Natural killer cell (primary cell): ENCODE data around the gene ABCG4. TPM values are rescaled to one million over a fixed set of nuclear protein-coding genes. Genes with fewer than 3 reads are reported as not detected.
"Not testable (repeated sequence)": the region's sequence is repeated elsewhere in the genome, so short reads cannot be mapped to it uniquely, and the experiment has no call there.

Experiments
- ATAC-seq, 3 donors: fragments of 150-1000 bp in 2 of 3; fragments of 200-7000 bp in 1 of 3; cut with Tn5 transposase; 1 replicate in 1 of 3; 2 replicates in 2 of 3; pipeline ENCODE4 v1.10.0; 2021; ENCODE audit warnings: mild to moderate bottlenecking in 2 of 3, moderate library complexity in 2 of 3
- DNase-seq, 2 donors: peaks; one replicate each; pipeline versions ENCODE4 v3.0.0 to v3.0.0-alpha.2; 2013 to 2021; ENCODE audit warnings: mixed read lengths in 1 of 2
- H3K27ac ChIP-seq: one replicate; pipeline ENCODE4 v1.5.1; 2013; ENCODE audit warnings: mild to moderate bottlenecking, low read length
- H3K27me3 ChIP-seq: one replicate; pipeline ENCODE4 v1.6.1; 2013; ENCODE audit warnings: low read length; ENCODE audit not compliant: control insufficient read depth, insufficient read depth
- H3K36me3 ChIP-seq: one replicate; pipeline ENCODE4 v1.6.1; 2013; ENCODE audit warnings: low read length; ENCODE audit not compliant: control insufficient read depth, insufficient read depth
- H3K4me1 ChIP-seq: one replicate; pipeline ENCODE4 v1.6.1; 2013; ENCODE audit warnings: low read length; ENCODE audit not compliant: control insufficient read depth, insufficient read depth
- H3K4me3 ChIP-seq: one replicate; pipeline ENCODE4 v1.5.1; 2013; ENCODE audit warnings: low read length
- H3K9me3 ChIP-seq: one replicate; pipeline ENCODE4 v1.6.1; 2013; ENCODE audit warnings: low read length; ENCODE audit not compliant: control insufficient read depth, insufficient read depth
- H3K27ac Mint-ChIP-seq, 2 donors: one replicate each; pipeline ENCODE4 v1.8.0; 2022; ENCODE audit warnings: mild to moderate bottlenecking in 2 of 2, mixed read lengths in 2 of 2, moderate library complexity in 1 of 2
- H3K27me3 Mint-ChIP-seq, 2 donors: one replicate each; pipeline ENCODE4 v1.8.0; 2022; ENCODE audit warnings: low read depth in 2 of 2, mixed read lengths in 2 of 2
- H3K36me3 Mint-ChIP-seq: one replicate; pipeline ENCODE4 v1.8.0; 2022; ENCODE audit warnings: mixed read lengths
- H3K4me1 Mint-ChIP-seq, 2 donors: one replicate each; pipeline ENCODE4 v1.8.0; 2022; ENCODE audit warnings: mixed read lengths in 2 of 2
- H3K4me3 Mint-ChIP-seq: one replicate; pipeline ENCODE4 v1.8.0; 2022; ENCODE audit warnings: mild to moderate bottlenecking, moderate library complexity, mixed read lengths
- H3K9me3 Mint-ChIP-seq, 2 donors: one replicate each; pipeline ENCODE4 v1.8.0; 2022; ENCODE audit warnings: mixed read lengths in 2 of 2
- CTCF ChIP-seq: fragments of 200-600 bp; IDR thresholded peaks from one replicate; pipeline ENCODE4 v1.8.0; 2022; ENCODE audit warnings: antibody characterized with exemption
- WGBS: methylation state at CpG from one replicate; pipeline ENCODE4 v1.1.7; 2013; ENCODE audit warnings: missing lambda C conversion rate; ENCODE audit not compliant: insufficient coverage; 5-methylcytosine and 5-hydroxymethylcytosine counted together
- intact Hi-C: fragments of 100-400 bp; cut with micrococcal nuclease; formaldehyde crosslinking; loops from one replicate; pipeline ENCODE4 v1.14.2; 2022
- total RNA-seq, 4 donors: library from RNA; stranded (reverse); fragments of 120-200 nt in 1 of 4; gene quantifications; one replicate each; pipeline versions ENCODE4 v1.2.3 to v1.2.4, GENCODE V29; 2013 to 2022

ABCG4 gene
- total RNA-seq, 3 donors from 2014 or later (not counting 1 experiment from before 2014, with no cell fraction given), result 0.09 TPM; not detected in 2

- intact Hi-C loops, result no loop called here
- 99% methylated on average over 10 of the region's 10 CpGs for WGBS
- Mint-ChIP-seq H3K4me3 (no peak overlapping the region), H3K27ac (no peak overlapping the region), H3K9me3 (no peaks in the 10 kb centered on the region), H3K36me3 (no peaks in the 10 kb centered on the region), H3K4me1 (no peaks in the 10 kb centered on the region), H3K27me3 (no peaks in the 10 kb centered on the region)
- Histone ChIP-seq H3K27ac (no peak overlapping the region), H3K36me3 (peaks cover 13% of the 10 kb centered on the region), H3K4me1 (no peaks in the 10 kb centered on the region), H3K9me3 (no peaks in the 10 kb centered on the region), H3K27me3 (no peaks in the 10 kb centered on the region), H3K4me3 (no peak overlapping the region)
- no peak for ATAC-seq
- DNase-seq, result no peak
- TF ChIP-seq CTCF, result no peak
Observed at GRCh38 chr11:119179983-119180382, 31.1 kb downstream of the ABCG4 start.

- no peak overlapping the region for H3K27ac Mint-ChIP-seq
- H3K4me3 ChIP-seq, result no peak overlapping the region
- intact Hi-C loops, result no loop called here
- no peaks in the 10 kb centered on the region for H3K27me3 ChIP-seq
- H3K27ac ChIP-seq, result no peak overlapping the region
- no peak overlapping the region for H3K4me3 Mint-ChIP-seq
- no peaks in the 10 kb centered on the region for H3K4me1 Mint-ChIP-seq
- no peaks in the 10 kb centered on the region for H3K4me1 ChIP-seq
- H3K36me3 ChIP-seq, result peaks cover 13% of the 10 kb centered on the region
- ATAC-seq (no peak), DNase-seq (no peak)
- 96% methylated on average over 6 of the region's 6 CpGs for WGBS
- no peaks in the 10 kb centered on the region for H3K9me3 Mint-ChIP-seq
- no peaks in the 10 kb centered on the region for H3K9me3 ChIP-seq
- no peaks in the 10 kb centered on the region for H3K27me3 Mint-ChIP-seq
- no peaks in the 10 kb centered on the region for H3K36me3 Mint-ChIP-seq
- no peak for TF ChIP-seq CTCF
Observed at GRCh38 chr11:119180729-119181676, 32.2 kb downstream of the ABCG4 start.

GRCh38 chr11:119181677-119182412, 33.0 kb downstream of the ABCG4 start:
- no peaks in the 10 kb centered on the region for H3K27me3 Mint-ChIP-seq
- H3K9me3 ChIP-seq, result no peaks in the 10 kb centered on the region
- H3K27ac ChIP-seq, result no peak overlapping the region
- H3K36me3 Mint-ChIP-seq, result no peaks in the 10 kb centered on the region
- no peak overlapping the region for H3K27ac Mint-ChIP-seq
- no peak overlapping the region for H3K4me3 ChIP-seq
- H3K9me3 Mint-ChIP-seq, result no peaks in the 10 kb centered on the region
- DNase-seq (no peak), ATAC-seq (no peak)
- 94% methylated on average over 17 of the region's 17 CpGs for WGBS
- H3K4me1 ChIP-seq, result no peaks in the 10 kb centered on the region
- H3K4me3 Mint-ChIP-seq, result no peak overlapping the region
- no peaks in the 10 kb centered on the region for H3K27me3 ChIP-seq
- H3K36me3 ChIP-seq, result peaks cover 13% of the 10 kb centered on the region
- intact Hi-C loops, result no loop called here
- H3K4me1 Mint-ChIP-seq, result no peaks in the 10 kb centered on the region
- TF ChIP-seq CTCF, result no peak

GRCh38 chr11:119184399-119184798, 35.5 kb downstream of the ABCG4 start:
- H3K36me3 ChIP-seq, H3K27ac ChIP-seq, H3K4me3 ChIP-seq, H3K27me3 Mint-ChIP-seq, H3K36me3 Mint-ChIP-seq, H3K9me3 Mint-ChIP-seq, H3K4me3 Mint-ChIP-seq, ATAC-seq, DNase-seq, H3K4me1 ChIP-seq, H3K4me1 Mint-ChIP-seq, H3K27me3 ChIP-seq, intact Hi-C loops, H3K9me3 ChIP-seq, H3K27ac Mint-ChIP-seq: not testable (repeated sequence)
- 84% methylated on average over 9 of the region's 9 CpGs for WGBS
